Measurements from ENCODE around the gene SKAP2. TPM values are rescaled to one million over a fixed set of nuclear protein-coding genes. Genes with fewer than 3 reads are reported as not detected.

SKAP2 gene
- total RNA-seq, 1 donor from 2014 or later: 25.5 TPM

DNA sequence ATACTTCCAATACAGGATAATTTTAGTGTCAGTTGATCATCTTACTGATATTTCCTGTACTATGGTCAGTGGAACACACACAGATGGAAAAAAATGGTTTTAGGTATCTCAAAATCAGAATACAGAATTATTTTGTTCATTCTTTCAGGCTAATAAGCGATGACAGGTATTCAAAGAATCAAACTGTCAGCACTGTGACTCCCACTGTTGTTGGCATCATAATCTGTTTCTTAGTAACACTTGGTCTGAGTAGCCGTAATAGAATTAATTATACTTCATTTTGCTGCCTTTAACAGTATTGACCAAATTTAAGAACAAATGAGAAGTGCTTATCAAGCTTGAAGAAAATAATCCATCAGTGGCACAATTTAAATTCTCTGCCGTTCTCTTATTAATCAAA is 215.0 kb downstream of the SKAP2 start:
- H3K9me3 Mint-ChIP-seq: no peaks in the 10 kb centered on the region
- no peak for DNase-seq (ENCODE audit: extremely low spot score, unreplicated experiment)
- H3K4me1 Mint-ChIP-seq (ENCODE audit: unreplicated experiment): peaks cover 13% of the 10 kb centered on the region
- H3K27ac Mint-ChIP-seq: peak overlapping the region; percentile 78
- no peak overlapping the region for H3K4me3 Mint-ChIP-seq
- TF ChIP-seq, protein P1, sequence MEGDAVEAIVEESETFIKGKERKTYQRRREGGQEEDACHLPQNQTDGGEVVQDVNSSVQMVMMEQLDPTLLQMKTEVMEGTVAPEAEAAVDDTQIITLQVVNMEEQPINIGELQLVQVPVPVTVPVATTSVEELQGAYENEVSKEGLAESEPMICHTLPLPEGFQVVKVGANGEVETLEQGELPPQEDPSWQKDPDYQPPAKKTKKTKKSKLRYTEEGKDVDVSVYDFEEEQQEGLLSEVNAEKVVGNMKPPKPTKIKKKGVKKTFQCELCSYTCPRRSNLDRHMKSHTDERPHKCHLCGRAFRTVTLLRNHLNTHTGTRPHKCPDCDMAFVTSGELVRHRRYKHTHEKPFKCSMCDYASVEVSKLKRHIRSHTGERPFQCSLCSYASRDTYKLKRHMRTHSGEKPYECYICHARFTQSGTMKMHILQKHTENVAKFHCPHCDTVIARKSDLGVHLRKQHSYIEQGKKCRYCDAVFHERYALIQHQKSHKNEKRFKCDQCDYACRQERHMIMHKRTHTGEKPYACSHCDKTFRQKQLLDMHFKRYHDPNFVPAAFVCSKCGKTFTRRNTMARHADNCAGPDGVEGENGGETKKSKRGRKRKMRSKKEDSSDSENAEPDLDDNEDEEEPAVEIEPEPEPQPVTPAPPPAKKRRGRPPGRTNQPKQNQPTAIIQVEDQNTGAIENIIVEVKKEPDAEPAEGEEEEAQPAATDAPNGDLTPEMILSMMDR (conservative IDR thresholded peaks at IDR 0.05): no peak
- H3K27me3 Mint-ChIP-seq: peaks cover 3% of the 10 kb centered on the region
- no peaks in the 10 kb centered on the region for H3K36me3 Mint-ChIP-seq

DNA sequence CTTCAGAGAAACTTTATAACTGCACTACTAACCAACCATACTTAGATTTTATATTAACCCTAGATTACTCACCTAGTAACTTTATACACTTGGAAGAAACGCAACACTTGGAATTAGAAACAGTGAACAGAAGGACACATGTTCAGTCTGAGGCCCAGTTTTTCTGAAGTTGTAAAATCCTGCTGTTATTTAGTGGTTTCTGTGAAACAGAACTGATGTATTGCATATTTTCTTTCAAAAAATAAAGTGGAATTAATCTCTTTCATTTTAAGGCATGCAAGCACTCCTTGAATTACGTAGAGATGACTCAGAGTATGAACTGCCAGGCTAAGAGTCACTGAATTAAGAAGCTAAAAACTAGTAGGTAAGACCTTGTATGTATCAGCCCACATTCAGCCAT is 215.8 kb downstream of the SKAP2 start:
- Mint-ChIP-seq H3K27ac (peak overlapping the region; percentile 78), H3K9me3 (no peaks in the 10 kb centered on the region), H3K36me3 (no peaks in the 10 kb centered on the region), H3K27me3 (peaks cover 3% of the 10 kb centered on the region), H3K4me3 (peak overlapping the region; percentile 13), H3K4me1 (ENCODE audit: unreplicated experiment) (peaks cover 8% of the 10 kb centered on the region)
- TF ChIP-seq, protein P1 (conservative IDR thresholded peaks at IDR 0.05): no peak
- no peak for DNase-seq (ENCODE audit: extremely low spot score, unreplicated experiment)

DNA sequence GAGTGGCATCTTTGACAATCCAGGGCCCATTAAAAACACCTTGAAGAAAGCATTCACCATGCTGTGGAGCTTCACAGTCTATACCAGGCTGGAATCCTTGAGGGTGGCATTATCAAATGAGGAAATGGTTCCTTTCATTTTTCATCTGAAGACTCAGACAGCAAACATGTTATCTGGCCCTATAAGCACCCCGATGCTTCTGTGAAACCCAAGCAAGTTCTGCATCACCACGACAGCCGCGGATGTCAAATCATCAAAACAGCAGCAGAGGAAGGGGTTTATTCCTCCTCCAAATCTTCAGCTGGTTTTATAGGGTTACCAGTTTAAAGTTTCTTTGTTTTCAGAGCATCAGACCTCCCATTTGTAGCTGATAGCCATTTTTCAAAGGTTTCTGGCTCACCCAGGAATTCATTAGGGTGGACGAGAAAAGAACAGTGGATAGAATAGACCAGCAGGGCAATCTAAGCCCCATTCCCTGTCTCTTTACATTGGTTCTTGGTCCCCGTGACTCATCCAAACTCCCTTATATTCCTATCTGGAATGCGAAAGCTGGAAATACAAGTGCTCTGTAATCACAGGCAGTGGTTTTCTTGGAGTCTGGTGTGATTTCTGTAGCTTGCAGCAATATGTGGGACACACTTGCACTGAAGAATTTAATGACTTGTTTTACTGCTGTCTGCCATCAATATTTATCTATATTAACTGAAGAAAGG is 217.9 kb downstream of the SKAP2 start:
- no peaks in the 10 kb centered on the region for H3K27me3 Mint-ChIP-seq
- H3K27ac Mint-ChIP-seq: no peak overlapping the region
- H3K9me3 Mint-ChIP-seq: no peaks in the 10 kb centered on the region
- TF ChIP-seq, protein P1 (conservative IDR thresholded peaks at IDR 0.05): no peak
- DNase-seq (ENCODE audit: extremely low spot score, unreplicated experiment): no peak
- no peaks in the 10 kb centered on the region for H3K36me3 Mint-ChIP-seq
- no peak overlapping the region for H3K4me3 Mint-ChIP-seq
- no peaks in the 10 kb centered on the region for H3K4me1 Mint-ChIP-seq (ENCODE audit: unreplicated experiment)

DNA sequence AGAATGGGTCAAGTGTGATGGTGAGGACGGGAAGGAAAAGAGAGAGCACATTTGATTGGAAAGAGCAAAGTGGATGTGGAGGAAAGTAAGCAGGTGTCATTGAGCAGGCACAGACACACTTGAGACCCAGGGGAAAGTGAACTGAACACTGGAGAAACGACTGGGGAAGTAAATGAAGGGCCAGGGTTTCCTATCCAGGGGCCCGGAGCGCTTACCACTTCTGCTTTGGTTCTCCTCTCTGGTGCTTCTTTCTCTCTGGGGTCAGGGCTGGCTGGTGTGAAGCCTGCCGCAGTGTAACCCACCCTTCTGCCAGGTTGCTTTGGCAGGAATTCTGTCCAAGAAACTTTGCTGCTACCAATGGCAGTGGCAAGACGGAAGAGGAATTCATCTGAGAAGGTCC is 219.3 kb downstream of the SKAP2 start:
- Mint-ChIP-seq H3K27me3 (no peaks in the 10 kb centered on the region), H3K4me3 (no peak overlapping the region), H3K36me3 (no peaks in the 10 kb centered on the region), H3K27ac (no peak overlapping the region), H3K9me3 (no peaks in the 10 kb centered on the region), H3K4me1 (ENCODE audit: unreplicated experiment) (no peaks in the 10 kb centered on the region)
- DNase-seq (ENCODE audit: extremely low spot score, unreplicated experiment): no peak
- TF ChIP-seq, protein P1 (conservative IDR thresholded peaks at IDR 0.05): no peak

DNA sequence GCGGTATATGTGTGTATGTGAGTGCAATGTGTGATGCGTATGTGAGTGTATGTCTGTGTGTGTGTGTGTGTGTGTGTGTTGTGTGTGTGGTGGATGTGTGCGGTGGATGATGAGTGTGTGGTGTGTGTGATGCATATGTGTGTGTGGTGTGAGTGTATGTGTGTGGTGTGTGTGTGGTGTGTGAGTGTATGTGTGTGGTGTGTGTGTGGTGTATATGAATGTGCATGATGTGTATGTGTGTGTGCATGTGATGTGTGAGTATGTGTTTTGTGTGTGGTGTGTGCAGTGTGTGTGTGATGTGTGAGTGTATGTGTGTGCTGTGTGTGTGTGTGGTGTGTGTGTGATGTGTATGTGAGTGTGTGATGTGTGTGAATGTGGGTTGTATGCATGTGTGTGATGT is 222.0 kb downstream of the SKAP2 start:
- Mint-ChIP-seq H3K9me3 (no peaks in the 10 kb centered on the region), H3K27ac (no peak overlapping the region), H3K4me3 (no peak overlapping the region), H3K27me3 (no peaks in the 10 kb centered on the region), H3K4me1 (ENCODE audit: unreplicated experiment) (no peaks in the 10 kb centered on the region), H3K36me3 (no peaks in the 10 kb centered on the region)
- TF ChIP-seq, protein P1 (conservative IDR thresholded peaks at IDR 0.05): no peak
- DNase-seq (ENCODE audit: extremely low spot score, unreplicated experiment): no peak

Measured in type B pancreatic cell (in vitro differentiated cells).